Pulmonary artery endothelial cell (primary cell): ENCODE results near the gene TAB3. TPM values are rescaled to one million over a fixed set of nuclear protein-coding genes. Genes with fewer than 3 reads are reported as not detected.
"Not testable (repeated sequence)": the region's sequence is repeated elsewhere in the genome, so short reads cannot be mapped to it uniquely, and the experiment has no call there.

Source experiments
- DNase-seq: peaks from one replicate; pipeline ENCODE4 v3.0.0-alpha.2; 2011; ENCODE audit warnings: low read depth, low spot score
- total RNA-seq: library from RNA; depleted of rRNA; stranded (reverse); fragments of >200 nt; gene quantifications from 2 replicates; pipeline ENCODE4 v1.2.3, GENCODE V29; 2014

Gene TAB3
- total RNA-seq, 1 donor from 2014 or later, result 6.1 TPM

DNA sequence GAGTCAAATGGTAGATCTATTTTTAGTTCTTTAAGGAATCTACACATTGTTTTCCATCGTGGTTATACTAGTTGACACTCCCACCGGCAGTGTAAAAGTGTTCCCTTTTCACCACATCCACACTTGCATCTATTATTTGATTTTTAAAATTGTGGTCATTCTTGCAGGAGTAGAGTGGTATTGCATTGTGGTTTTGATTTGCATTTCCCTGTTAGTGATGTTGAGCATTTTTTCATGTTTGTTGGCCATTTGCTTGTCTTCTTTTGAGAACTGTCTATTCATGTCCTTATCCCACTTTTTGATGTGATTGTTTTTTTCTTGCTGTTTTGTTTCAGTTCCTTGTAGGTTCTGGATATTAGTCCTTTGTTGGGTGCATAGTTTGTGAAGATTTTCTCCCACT lies 70.0 kb downstream of the TAB3 start:
- no peak for DNase-seq

DNA sequence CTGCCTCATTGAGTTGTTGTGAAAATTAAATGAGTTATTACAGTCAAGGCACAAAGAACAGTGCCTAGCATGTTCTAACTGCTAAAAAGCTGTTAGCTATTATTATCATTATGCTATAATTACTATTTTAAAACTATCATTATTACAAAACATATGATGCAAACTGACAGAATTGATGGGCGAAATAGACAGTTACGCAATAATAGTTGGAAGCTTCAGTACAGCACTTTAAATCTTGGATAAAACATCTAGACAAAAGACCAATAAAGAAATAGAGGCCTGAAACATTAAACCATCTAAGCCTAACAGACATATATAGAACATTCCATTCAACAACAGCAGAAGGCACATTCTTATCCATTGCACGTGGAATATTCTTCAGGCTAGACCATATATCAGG lies 73.0 kb downstream of the TAB3 start:
- no peak for DNase-seq

DNA sequence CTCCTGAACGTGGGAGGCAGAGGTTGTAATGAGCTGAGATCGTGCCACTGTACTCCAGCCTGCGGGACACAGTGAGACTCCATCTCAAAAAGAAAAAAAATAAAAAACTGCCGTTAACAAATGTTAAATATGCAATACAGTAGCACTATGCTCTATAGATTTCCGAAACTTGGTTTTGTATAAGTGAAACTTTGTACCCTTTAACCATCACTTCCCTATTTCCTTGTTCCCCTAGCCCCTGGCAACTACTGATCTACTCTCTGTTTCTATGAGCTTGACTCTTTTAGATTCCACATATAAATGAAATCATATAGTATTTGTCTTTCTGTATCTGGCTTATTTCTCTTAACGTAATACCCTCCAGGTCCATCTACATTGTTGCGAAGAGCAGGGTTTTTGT lies 74.1 kb downstream of the TAB3 start:
- no peak for DNase-seq

DNA sequence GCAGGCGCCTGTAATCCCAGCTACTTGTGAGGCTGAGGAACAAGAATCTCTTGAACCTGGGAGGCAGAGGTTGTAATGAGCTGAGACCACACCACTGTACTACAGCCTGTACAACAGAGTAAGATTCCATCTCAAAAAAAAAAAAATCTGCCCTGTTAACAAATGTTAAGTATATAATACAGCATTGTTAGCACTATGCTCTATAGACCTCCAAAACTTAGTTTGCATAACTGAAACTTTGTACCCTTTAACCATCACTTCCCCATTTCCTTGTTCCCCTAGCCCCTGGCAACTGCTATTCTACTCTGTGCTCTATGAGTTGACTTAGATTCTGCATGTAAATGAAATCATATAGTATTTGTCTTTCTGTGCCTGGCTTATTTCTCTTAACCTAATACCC lies 76.7 kb downstream of the TAB3 start:
- no peak for DNase-seq

DNA sequence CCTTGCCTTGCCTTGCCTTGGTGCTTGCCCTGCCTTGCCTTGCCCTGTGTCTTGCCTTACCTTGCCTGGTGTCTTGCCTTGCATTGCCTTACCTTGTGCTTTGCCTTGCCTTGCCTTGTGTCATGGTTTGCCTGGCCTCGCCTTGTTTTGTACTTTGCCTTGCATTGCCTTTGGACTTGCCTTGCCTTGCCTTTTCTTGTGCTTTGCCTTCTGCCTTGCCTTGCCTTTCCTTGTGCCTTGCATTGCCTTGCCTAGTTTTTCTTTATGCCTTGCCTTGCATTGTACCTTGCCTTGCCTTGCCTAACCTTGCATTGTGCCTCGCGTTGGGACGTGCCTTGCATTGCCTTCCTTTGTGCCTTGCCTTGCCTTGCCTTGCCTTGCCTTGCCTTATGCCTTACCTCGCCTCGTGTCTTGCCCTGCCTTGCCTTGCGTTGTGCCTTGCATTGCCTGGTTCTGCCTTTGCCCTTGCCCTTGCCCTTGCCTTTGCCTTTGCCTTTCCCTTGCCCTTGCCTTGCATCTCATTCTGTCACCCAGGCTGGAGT lies 82.8 kb downstream of the TAB3 start:
- DNase-seq, result no peak

DNA sequence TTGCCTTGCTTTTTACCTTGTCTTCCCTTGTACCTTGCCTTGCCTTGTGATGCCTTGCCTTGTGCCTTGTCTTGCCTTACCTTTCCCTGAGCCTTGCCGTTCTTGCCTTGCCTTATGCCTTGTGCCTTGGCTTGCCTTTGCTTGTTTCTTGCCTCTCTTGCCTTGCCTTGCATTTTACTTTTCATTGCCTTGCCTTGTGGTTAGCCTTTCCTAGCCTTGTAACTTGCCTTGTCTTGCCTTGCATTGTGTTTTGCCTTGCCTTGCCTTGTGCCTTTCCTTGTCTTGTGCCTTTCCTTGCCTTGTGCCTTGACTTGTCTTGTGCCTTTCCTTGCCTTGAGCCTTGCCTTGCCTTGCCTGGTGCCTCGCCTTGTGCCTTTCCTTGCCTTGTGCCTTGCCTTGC lies 84.6 kb downstream of the TAB3 start:
- no peak for DNase-seq

DNA sequence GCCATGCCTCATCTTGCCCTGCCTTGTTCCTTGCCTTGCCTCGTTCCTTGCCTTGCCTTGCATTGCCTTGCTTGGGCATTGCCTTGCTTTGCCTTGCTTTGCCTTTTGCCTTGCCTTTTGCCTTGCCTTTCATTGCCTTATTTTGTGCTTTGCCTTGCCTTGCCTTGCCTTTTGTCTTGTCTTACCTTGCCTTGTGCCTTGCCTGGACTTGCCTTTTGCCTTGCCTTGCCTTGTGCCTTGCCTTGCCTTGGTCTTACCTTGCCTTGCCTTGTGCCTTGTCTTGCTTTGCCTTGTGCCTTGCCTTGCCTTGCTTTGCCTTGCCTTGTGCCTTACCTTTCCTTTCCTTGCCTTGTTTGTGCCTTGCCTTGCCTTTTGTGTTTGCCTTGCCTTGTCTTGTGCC lies 88.2 kb downstream of the TAB3 start:
- no peak for DNase-seq

DNA sequence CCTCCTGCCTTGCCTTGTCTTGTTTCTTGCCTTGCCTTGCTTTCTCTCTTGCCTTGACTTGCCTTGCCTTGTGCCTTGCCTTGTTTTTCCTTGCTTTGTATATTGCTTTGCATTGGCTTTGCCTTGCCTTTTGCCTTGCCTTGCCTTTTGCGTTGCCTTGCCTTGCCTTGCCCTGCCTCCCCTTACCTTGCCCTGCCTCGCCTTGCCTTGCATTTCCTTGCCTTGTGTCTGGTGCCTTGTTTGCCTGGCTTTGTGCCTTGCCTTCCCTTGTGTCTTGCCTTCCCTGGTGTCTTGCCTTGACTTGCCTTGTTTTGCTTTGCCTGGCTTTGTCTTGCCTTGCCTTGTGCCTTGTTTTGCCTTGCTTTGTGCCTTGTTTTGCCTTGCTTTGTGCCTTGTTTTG lies 89.7 kb downstream of the TAB3 start:
- no peak for DNase-seq

DNA sequence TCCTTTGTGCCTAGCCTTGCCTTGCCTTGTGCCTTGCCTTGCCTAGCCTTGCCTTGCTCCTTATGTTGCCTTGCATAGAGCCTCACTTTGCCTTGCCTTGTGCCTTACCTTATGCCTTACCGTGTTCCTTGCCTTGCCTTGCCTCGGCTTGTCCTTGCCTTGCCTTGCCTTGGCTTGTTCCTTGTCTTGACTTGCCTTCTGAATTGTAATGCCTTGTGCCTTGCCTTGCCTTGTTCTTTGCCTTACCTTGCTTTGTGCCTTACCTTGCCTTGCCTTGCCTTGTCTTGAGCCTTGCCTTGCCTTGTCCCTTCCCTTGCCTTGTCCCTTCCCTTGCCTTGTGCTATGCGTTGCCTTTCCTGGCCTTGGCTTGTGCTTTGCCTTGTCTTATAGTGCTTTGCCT lies 90.2 kb downstream of the TAB3 start:
- DNase-seq, result no peak

DNA sequence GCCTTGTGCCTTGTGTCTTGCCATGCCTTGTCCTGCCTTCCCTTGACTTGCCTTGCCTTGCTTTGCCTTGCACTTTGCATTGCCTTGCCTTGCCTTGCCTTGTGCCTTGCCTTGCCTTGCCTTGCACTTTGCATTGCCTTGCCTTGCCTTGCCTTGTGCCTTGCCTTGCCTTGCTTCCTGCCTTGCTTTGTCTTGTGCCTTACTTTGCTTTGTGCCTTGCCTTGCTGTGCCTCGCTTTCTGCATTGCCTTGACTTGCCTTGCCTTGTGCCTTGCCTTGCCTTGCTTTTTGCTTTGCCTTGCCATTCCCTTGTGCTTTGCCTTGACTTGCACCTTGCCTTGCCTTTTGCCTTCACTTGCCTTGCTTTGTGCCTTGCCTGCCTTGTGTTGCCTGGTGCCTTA lies 91.8 kb downstream of the TAB3 start:
- not testable (repeated sequence) for DNase-seq

DNA sequence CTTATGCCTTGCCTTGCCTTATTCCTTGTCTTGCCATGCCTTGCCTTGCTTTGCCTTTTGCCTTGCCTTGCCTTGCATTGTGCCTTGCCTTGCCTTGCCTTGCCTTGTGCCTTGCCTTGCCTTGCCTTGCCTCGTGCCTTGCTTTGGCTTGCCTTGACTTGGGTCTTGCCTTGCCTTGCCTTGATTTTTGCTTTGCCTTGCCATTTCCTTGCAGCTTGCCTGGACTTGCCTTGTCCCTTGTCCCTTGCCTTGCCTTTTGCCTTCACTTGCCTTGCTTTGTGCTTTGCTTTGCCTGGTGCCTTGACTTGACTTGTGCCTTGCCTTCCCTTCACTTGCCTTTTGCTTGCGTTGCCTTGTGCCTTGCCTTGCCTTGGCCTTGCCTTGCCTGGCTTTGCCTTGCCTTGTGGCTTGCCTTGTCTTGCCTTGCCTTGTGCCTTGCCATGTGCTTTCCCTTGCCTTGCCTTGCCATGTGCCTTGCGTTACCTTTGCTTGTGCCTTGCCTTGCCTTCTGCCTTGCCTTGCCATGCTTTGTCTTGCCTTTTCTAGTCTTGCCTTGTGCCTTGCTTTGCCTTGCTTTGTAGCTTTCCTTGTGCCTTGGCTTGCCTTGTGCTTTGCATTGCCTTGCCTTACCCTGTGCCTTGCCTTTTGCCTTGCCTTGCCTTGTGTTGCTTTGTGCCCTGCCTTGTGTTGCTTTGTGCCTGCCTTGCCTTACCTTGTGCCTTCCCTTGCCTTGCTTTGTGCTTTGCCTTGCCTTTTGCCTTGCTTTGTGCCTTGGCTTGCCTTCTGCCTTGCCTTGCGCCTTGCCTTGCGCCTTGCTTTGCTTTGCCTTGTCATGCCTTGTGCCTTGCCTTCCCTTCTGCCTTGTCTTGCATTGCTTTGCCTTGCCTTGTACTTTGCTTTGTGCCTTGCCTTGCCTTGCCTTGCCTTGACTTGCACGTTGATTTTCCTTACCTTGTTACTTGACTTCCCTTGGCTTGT lies 92.8 kb downstream of the TAB3 start:
- DNase-seq, result no peak

DNA sequence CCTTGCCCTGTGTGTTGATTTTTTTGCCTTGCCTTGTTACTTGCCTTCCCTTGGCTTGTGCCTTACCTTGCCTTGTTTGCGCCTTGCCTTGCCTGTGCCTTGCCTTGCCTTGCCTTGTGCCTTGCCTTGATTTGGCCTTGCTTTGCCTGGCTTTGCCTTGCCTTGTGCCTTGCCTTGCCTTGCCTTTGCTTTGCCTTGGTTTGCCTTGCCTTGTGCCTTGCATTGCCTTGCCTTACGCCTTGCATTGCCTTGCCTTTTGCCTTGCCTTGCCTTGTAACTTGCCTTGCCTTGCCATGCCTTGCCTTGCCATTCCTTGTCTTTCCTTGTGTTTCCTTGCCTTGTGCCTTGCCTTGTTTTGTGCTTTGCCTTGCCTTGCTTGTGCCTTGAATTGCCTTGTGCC lies 94.6 kb downstream of the TAB3 start:
- DNase-seq, result no peak

DNA sequence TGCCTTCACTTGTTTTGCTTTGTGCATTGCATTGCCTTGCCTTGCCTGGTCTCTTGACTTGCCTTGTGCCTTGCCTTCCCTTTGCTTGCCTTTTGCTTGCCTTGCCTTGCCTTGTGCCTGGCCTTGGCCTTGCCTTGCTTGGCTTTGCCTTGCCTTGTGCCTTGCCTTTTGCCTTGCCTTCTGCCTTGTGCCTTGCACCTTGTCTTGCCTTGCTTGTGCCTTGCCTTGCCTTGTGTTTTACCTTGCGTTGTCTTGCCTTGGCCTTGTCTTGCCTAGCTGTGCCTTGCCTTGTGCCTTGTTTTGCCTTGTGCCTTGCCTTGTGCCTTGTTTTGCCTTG lies 95.3 kb downstream of the TAB3 start:
- no peak for DNase-seq

DNA sequence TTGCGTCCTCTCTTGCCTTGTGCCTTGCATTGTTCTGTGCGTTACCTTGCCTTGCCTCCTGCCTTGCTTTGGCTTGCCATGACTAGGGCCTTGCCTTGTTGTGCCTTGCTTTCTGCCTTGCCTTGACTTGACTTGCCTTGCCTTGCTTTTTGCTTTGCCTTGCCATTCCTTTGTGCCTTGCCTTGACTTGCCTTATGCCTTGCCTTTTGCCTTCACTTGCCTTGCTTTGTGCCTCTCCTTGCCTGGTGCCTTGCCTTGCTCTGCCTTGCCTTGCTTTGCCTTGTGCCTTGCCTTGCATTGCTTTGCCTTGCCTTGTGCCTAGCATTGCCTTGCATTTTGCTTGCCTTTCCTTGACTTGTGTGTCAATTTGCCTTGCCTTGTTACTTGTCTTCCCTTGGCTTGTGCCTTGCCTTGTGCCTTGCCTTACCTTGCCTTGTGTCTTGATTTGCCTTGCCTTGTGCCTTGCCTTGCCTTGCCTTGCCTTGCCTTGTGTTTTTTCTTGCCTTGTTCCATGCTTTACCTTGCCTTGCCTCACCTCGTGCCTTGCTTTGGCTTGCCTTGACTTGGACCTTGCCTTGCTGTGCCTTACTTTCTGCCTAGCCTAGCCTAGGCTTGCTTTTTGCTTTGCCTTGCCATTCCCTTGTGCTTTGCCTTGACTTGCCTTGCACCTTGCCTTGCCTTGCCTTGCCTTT lies 95.8 kb downstream of the TAB3 start:
- no peak for DNase-seq

DNA sequence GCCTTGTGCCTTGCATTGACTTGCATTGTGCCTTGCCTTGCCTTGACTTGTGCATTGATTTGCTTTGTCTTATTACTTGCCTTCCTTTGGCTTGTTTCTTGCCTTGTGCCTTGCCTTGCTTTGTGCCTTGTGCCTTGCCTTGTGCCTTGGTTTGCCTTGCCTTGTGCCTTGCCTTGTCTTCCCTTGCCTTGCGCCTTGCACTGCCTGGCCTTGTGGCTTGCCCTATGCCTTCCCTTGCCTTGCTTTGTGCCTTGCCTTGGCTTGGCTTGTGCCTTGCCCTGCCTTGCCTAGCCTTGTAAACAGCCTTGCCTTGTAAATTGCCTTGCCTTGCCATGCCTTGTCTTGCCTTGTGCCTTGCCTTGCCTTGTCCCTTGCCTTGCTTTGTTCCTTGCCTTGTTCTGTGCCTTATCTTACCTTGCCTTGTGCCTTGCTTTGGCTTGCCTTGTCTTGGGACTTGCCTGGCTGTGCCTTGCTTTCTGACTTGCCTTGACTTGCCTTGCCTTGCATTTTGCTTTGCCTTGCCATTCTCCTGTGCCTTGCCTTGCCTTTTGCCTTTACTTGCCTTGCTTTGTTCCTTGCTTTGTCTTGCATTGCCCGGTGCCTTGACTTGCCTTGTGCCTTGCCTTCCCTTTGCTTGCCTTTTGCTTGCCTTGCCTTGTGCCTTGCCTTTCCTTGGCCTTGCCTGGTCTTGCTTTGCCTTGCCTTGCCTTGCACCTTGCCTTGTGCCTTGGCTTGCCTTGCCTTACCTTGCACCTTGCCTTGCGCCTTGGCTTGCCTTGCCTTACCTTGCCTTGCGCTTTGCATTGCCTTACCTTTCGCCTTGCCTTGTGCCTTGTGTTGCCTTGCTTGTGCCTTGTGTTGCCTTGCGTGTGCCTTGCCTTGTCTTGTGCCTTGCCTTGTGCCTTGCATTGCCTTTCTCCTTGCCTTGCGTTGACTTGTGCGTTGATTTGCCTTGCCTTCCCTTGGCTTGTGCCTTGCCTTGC lies 97.5 kb downstream of the TAB3 start:
- no peak for DNase-seq

DNA sequence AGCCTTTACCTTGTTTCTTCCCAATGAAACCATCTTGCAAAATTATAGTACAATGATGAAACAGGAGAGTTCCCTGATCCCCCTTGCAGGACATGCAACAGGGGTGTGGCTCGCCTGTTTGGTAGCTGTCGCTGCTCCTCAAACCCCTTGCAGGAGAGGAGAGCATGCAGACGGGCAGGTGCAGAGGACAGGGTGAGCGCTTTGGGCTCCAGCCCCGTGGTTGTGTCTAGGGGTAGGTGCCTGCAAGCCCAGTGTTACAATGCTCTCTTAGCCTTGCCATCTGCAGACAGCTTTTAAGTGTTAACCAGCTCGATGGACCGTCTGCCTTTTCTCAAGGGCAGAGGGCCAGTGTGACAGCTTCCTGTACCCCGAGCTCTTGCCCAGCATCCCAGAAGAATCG lies 102.0 kb downstream of the TAB3 start:
- DNase-seq, result no peak

DNA sequence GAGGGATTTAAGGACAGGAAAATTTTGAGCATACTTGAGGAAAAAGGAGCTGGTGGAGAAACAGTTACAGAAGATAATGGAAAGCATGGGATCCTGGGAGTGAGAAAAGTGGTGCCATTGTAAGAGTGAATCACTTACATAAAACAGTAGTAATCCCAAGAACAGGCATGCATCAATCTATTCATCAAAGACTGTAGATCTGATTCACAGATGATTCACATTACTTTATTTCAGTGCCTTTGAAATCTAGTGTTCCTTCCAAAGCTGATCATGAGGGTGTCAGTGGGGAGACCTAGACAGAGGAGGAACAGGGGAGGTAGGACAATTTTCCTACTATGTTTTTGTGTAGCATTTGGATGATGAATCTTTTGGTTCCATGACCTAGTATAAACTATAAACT lies 102.7 kb downstream of the TAB3 start:
- no peak for DNase-seq

DNA sequence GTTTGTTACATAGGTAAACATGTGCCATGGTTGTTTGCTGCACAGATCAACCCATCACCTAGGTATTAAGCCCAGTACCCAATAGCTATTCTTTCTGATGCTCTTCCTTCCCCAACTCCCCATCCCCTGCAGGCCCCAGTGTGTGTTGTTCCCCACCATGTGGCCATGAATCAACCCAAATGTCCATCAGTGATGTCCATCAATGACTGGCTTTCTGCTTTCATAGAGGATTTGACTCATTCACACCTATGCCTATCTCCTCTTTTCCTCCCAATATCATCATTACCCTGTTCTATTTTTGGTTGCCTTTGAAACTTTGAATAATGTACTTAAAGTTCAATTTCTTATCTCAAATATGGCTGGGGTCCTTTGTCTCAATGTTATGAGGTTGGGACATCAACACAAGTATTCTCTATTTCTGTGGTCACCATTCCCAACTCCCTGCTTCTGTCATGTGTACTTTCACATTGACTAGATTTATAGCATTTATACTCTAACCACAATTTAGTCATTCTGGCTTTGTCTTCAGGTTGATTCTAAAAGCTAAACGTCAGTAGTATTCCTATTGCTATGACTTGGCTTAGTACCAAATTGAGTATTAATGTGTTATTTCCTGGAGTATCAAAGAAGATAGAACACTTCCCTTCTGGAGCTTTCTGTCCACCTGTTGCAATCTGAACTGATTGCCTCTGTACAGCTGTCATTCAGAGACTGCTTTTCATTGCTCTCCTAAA lies 107.2 kb downstream of the TAB3 start:
- DNase-seq, result no peak

DNA sequence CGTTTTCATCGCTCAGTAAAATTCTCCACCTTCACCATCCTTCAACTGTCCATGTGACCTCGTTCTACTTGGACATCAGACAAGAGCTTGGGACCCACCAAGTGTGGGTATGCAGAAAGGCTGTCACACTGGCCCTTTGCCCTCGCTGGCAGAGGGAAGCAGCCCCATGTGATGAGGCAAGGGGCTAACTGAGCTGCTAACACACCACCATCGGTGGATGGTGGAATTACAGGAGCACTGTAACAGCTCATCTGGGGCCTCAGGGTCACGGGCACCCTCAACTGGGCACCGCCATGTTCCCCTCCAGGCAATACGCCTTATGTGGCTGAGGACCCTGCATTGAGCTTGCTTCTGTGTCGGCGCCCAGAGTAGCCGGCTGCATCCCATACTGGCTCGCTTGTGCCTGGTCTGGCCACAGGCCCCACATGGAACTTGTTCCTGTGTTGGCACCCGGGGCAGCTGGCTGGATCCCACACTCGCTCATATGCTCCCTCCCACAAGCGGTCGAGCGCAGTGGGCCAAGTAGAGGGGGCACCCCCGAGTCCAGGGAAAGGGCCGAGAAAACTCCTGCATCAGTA lies 109.5 kb downstream of the TAB3 start:
- no peak for DNase-seq

DNA sequence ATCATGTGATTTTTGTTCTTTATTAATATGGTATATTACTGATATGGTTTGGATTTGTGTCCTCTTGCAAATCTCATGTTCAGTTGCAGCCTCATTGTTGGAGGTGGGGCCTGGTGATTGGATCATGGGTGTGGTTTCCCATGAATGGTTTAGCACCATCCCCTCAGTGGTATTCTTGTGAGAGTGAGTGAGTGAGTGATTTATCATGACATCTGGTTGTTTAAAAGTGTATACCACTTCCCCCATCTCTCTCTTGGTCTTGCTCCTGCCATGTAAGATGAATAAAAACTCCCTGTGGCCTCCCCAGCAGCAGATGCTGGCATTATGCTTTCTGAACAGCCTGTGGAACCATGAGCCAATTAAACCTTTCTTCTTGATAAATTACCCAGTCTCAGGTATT lies 111.5 kb downstream of the TAB3 start:
- DNase-seq, result no peak
